ENCODE results near the gene URI1. TPM values are rescaled to one million over a fixed set of nuclear protein-coding genes. Genes with fewer than 3 reads are reported as not detected.

Gene URI1
- polyA plus RNA-seq, 1 of the 3 experiments (the other 2 are of a cell fraction), result 32.4 TPM

- TF ChIP-seq PBX3 (IDR thresholded peaks at IDR 0.05) (no peak), EP300 (IDR thresholded peaks at IDR 0.05; ENCODE audit: borderline replicate concordance in 1 of 2, low read depth in 1 of 2, low read length in 1 of 2) (no peak), EZH2phosphoT487 (IDR thresholded peaks at IDR 0.05; ENCODE audit: borderline replicate concordance, low read depth) (no peak), RCOR1 (IDR thresholded peaks at IDR 0.05; ENCODE audit: low read length) (no peak), GABPA (IDR thresholded peaks at IDR 0.05; ENCODE audit: low read depth) (no peak)
Observed at GRCh38 chr19:30047432-30047831, 105.4 kb downstream of the URI1 start (continued).

- Histone ChIP-seq H3K9me3 (no peaks in the 10 kb centered on the region), H3K27ac (ENCODE audit: low read depth in 2 of 2, low read length in 1 of 2) (no peak overlapping the region), H3K4me3 (ENCODE audit: low read depth in 2 of 2, low read length in 1 of 2) (no peak overlapping the region), H3K4me2 (no peak overlapping the region), H3F3A (replicated peaks; ENCODE audit: insufficient read depth) (no peaks in the 10 kb centered on the region), H3K36me3 (replicated peaks in 1 of 2; ENCODE audit: control insufficient read depth in 1 of 2, insufficient read depth in 2 of 2, low read length in 1 of 2) (no peaks in the 10 kb centered on the region), H4K20me1 (ENCODE audit: insufficient read depth) (no peaks in the 10 kb centered on the region), H3K27me3 (ENCODE audit: insufficient read depth) (no peaks in the 10 kb centered on the region), H3K79me2 (ENCODE audit: insufficient read depth) (no peaks in the 10 kb centered on the region), H2AFZ (ENCODE audit: low read depth) (no peak overlapping the region), H3K4me1 (ENCODE audit: control insufficient read depth in 1 of 2, insufficient read depth in 2 of 2, low read depth in 1 of 2, low read length in 1 of 2) (peaks cover 0 to 13% of the 10 kb centered on the region in 2 experiments; a peak in 3 of 4 replicates), H3K9me2 (no peaks in the 10 kb centered on the region), H3K9ac (no peak overlapping the region)
- ChIA-PET CTCF (no interaction called here), POLR2A (no interaction called here)
- 69% methylated on average over 4 of the region's 4 CpGs for WGBS (ENCODE audit: low lambda C conversion rate)
- DNase-seq, result no peak
- TF ChIP-seq, protein P1, sequence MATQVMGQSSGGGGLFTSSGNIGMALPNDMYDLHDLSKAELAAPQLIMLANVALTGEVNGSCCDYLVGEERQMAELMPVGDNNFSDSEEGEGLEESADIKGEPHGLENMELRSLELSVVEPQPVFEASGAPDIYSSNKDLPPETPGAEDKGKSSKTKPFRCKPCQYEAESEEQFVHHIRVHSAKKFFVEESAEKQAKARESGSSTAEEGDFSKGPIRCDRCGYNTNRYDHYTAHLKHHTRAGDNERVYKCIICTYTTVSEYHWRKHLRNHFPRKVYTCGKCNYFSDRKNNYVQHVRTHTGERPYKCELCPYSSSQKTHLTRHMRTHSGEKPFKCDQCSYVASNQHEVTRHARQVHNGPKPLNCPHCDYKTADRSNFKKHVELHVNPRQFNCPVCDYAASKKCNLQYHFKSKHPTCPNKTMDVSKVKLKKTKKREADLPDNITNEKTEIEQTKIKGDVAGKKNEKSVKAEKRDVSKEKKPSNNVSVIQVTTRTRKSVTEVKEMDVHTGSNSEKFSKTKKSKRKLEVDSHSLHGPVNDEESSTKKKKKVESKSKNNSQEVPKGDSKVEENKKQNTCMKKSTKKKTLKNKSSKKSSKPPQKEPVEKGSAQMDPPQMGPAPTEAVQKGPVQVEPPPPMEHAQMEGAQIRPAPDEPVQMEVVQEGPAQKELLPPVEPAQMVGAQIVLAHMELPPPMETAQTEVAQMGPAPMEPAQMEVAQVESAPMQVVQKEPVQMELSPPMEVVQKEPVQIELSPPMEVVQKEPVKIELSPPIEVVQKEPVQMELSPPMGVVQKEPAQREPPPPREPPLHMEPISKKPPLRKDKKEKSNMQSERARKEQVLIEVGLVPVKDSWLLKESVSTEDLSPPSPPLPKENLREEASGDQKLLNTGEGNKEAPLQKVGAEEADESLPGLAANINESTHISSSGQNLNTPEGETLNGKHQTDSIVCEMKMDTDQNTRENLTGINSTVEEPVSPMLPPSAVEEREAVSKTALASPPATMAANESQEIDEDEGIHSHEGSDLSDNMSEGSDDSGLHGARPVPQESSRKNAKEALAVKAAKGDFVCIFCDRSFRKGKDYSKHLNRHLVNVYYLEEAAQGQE (IDR thresholded peaks at IDR 0.05; ENCODE audit: low read depth, low read length), result no peak
- TF ChIP-seq, protein P2, sequence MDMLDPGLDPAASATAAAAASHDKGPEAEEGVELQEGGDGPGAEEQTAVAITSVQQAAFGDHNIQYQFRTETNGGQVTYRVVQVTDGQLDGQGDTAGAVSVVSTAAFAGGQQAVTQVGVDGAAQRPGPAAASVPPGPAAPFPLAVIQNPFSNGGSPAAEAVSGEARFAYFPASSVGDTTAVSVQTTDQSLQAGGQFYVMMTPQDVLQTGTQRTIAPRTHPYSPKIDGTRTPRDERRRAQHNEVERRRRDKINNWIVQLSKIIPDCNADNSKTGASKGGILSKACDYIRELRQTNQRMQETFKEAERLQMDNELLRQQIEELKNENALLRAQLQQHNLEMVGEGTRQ (IDR thresholded peaks at IDR 0.05; ENCODE audit: borderline replicate concordance, low read depth, low read length), result no peak
- TF ChIP-seq NRF1 (IDR thresholded peaks at IDR 0.05; ENCODE audit: low read depth, low read length), result no peak
- no peak for TF ChIP-seq MXI1 (IDR thresholded peaks at IDR 0.05; ENCODE audit: low read depth, low read length)
- TF ChIP-seq RAD21 (IDR thresholded peaks at IDR 0.05; ENCODE audit: low read length), result no peak
- TF ChIP-seq, protein P3, sequence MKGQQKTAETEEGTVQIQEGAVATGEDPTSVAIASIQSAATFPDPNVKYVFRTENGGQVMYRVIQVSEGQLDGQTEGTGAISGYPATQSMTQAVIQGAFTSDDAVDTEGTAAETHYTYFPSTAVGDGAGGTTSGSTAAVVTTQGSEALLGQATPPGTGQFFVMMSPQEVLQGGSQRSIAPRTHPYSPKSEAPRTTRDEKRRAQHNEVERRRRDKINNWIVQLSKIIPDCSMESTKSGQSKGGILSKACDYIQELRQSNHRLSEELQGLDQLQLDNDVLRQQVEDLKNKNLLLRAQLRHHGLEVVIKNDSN (IDR thresholded peaks at IDR 0.05; ENCODE audit: borderline replicate concordance, low read depth), result no peak
- TF ChIP-seq TEAD4 (IDR thresholded peaks at IDR 0.05; ENCODE audit: borderline replicate concordance, insufficient read depth), result no peak
- TF ChIP-seq PBX3 (IDR thresholded peaks at IDR 0.05), result no peak
- no peak for TF ChIP-seq SIN3A (IDR thresholded peaks at IDR 0.05; ENCODE audit: borderline replicate concordance, low read depth, low read length)
Observed at GRCh38 chr19:30049226-30049625, 107.2 kb downstream of the URI1 start.

Measured in SK-N-SH (cell line).